ENCODE results near the gene CORO7. TPM values are rescaled to one million over a fixed set of nuclear protein-coding genes. Genes with fewer than 3 reads are reported as not detected.
A peak's percentile ranks its signal among the peaks of the same experiment; 100 is the strongest.

The CORO7 gene
- polyA plus RNA-seq, 3 donors from 2014 or later = 37.6 to 112 (median 37.8) TPM

DNA sequence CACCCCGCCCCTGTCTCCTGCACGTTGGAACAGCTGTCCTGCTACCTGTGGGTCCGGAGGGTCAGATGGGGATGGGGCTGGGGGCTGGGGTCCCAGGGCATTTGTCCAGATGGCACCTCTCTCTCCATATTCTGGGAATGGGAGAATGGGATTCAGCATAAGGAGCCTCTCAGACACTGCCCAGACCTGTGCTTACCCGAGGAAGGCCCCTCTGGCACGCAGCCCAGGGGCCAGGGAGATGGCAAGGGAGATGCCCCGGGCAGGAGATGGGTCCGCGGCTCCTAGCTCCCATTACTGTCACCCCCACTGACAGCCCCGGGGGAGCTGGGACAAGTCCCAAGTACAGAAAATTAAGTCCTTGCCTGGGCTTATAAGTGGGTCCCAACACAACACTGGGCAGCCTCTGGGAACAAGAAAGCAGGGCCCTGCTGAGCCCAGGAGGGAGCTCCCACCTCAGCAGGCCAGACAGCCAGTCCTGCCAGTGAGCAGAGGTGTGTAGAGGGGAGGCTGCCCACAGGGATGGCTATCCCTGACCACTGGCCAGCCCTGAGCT, 43.0 kb downstream of the CORO7 start:
- no peak overlapping the region for H3K27ac Mint-ChIP-seq

DNA sequence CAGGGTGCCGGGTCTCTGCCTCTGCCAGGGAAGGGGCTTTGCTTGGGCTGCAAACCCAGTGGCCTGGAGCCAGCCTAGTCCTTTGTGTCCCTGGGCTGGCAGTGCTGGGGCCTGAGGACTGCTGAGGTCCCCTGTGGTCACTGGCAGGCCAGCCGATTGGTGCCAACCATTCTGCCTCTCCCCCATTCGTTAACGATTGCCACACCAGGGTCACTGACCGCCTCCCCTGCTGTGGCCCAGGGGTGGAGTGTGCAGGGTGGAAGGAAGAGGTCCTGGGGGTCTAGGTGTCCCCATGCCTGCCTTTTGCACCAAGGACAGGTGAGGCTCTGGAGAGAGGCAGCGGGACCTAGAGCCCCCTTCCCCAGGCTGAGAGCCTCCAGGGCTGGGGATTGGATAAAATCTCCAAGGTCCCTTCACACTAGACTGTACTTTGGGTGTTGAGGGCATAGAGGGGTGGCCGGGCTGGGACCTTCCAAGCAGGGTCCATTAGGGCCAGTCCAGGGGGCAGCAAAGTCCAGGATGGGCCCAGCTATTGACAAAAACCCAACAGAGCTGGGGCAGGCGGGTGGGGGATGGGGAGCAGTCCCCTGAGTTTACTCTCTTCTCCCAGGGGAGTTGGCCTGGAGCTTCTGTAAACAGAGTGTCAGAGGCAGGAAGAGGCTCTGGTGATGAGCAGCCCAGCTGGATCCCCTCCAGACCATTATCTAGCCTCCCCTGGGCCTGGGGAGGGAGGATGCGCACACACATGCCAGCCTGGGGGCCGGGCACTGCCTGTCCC, 43.6 kb downstream of the CORO7 start:
- Mint-ChIP-seq H3K27me3 (ENCODE audit: low read depth in 3 of 3) (peaks cover 0 to 3% (median 2%) of the 10 kb centered on the region in 3 donors), H3K4me3 (peak overlapping the region in 3 of 5 donors; percentile 17 to 84 (median 73)), H3K27ac (no peak overlapping the region), H3K4me1 (peaks cover 9 to 17% of the 10 kb centered on the region in 2 donors), H3K36me3 (no peaks in the 10 kb centered on the region), H3K9me3 (no peaks in the 10 kb centered on the region)
- no peak for DNase-seq

More for the DNA sequence above, 43.0 kb downstream of the CORO7 start:
- Mint-ChIP-seq H3K36me3 (no peaks in the 10 kb centered on the region), H3K9me3 (no peaks in the 10 kb centered on the region), H3K27me3 (ENCODE audit: low read depth in 3 of 3) (peaks cover 2 to 7% (median 3%) of the 10 kb centered on the region in 3 donors), H3K4me3 (no peak overlapping the region), H3K4me1 (peaks cover 9 to 18% of the 10 kb centered on the region in 2 donors)
- DNase-seq = no peak

DNA sequence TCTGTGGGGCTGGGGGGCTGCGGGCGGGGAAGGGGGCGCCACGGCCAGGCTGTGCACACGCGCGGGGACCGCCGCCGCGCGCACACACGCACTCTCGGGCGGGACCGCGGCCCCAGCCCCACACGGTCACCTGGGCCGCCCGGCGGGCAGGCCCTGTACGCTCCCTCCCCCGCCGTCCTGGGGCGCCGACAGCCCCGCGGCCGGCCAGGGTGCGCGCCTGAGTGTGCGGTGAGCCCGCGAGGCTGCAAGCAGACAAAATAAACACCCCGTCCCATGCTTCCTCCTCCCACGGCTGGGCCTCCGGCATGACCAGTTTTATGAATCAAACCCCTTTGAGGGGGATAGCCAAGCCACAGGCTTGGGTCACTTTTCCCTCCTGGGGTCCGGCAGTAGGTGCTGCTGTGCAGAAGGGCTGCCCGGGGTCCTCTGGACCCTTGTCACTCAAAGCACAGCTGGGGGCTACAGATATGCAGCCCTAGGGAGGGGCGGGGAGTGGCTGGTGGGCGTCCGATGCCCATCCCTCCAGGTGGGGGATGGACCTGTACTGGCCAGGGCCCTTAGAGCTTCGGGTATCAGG, 44.3 kb downstream of the CORO7 start:
- H3K27me3 Mint-ChIP-seq (ENCODE audit: low read depth in 3 of 3) = peaks cover 0 to 3% (median 0%) of the 10 kb centered on the region in 3 donors
- peak in 2 of 3 donors; percentile 39 to 53 for DNase-seq
- H3K27ac Mint-ChIP-seq = peak overlapping the region in 2 of 6 donors; percentile 74 to 77
- peaks cover 9 to 22% of the 10 kb centered on the region in 2 donors for H3K4me1 Mint-ChIP-seq
- H3K4me3 Mint-ChIP-seq = peak overlapping the region; percentile 73 to 89 (median 84)
- no peaks in the 10 kb centered on the region for H3K36me3 Mint-ChIP-seq
- no peaks in the 10 kb centered on the region for H3K9me3 Mint-ChIP-seq

DNA sequence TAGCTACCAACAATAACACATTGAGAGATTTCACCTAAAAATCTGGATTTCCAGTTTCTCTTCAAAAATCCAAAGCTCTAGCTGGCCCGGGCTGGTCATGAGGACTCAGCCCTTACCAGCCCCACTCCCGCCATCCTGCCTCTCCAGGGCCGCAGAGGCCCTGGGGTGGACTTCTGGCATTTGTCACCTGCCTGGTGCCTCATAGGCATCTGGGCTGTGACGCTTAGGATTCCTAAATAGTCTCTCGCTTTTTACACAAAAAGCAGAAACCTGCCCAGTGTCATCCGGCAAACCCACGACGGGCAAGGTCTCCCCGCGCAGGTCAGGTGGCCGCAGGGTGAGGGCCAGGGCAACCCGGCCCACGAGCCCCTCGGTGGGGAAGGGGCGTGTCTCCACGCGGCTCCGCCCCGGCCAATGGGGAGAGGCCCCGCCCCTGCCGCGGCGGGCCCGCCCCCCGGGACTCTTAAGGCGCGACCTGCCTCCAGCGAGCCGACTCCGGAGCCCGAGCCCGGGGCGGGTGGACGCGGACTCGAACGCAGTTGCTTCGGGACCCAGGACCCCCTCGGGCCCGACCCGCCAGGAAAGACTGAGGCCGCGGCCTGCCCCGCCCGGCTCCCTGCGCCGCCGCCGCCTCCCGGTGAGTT, 44.9 kb downstream of the CORO7 start, which contains the start of gene VASN:
Gene VASN, plus strand, starts transcription at position 492 of the 644 bp plus-strand sequence. CDS start 9,030 bp downstream, outside the sequence.
- Mint-ChIP-seq H3K4me1 (peaks cover 9 to 22% of the 10 kb centered on the region in 2 donors), H3K27me3 (ENCODE audit: low read depth in 3 of 3) (peaks cover 0 to 3% (median 0%) of the 10 kb centered on the region in 3 donors), H3K4me3 (peak within 1 kb of the TSS; percentile 73 to 89 (median 84)), H3K9me3 (no peaks in the 10 kb centered on the region), H3K36me3 (no peaks in the 10 kb centered on the region), H3K27ac (peak within 1 kb of the TSS in 4 of 6 donors; percentile 45 to 77 (median 60))
- DNase-seq = peak; percentile 71 to 75 (median 73)

DNA sequence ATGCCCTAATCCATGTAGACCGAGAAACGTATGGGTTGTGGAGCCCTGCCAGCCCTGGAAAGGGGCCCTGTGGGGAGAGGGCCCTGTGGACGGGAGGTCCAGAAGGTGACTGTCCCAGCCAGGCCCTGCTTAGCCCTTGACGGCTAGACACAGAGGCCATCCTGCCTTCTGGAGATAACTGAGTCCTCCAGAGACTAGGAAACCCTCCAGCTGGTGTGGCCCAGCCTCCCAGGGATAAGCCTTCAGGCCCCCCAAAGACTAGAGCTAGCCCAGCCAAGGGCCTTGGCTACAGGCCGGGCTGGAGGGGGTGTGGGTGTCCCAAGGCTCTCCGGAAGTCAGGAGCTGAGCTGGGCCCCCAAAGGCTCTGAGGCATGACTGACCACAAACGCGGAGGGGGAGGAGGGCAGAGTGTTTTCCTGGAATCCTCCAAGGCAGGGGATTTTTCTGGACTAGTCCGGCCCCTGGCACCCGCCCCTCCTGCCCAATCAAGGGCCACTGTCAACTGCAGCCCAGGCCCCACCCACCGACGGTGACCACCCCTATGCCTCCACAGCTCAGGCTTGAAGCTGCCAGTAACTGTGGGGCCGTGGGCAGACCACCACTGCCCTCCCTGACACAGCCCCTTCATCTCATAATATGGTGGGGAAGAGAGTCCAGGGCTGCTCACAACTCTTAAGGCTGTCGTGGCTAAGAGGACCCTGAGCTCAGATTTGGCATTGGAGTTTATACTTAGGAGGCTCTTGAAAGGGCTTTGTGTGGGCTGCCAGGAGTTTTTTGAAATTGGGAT, 45.6 kb downstream of the CORO7 start:
- no peak for DNase-seq
- Mint-ChIP-seq H3K4me1 (peaks cover 9 to 21% of the 10 kb centered on the region in 2 donors), H3K27ac (peak overlapping the region in 1 of 6 donors; percentile 45), H3K36me3 (no peaks in the 10 kb centered on the region), H3K4me3 (peak overlapping the region in 4 of 5 donors; percentile 24 to 68 (median 42)), H3K9me3 (no peaks in the 10 kb centered on the region), H3K27me3 (ENCODE audit: low read depth in 3 of 3) (peaks cover 0 to 3% (median 0%) of the 10 kb centered on the region in 3 donors)

DNA sequence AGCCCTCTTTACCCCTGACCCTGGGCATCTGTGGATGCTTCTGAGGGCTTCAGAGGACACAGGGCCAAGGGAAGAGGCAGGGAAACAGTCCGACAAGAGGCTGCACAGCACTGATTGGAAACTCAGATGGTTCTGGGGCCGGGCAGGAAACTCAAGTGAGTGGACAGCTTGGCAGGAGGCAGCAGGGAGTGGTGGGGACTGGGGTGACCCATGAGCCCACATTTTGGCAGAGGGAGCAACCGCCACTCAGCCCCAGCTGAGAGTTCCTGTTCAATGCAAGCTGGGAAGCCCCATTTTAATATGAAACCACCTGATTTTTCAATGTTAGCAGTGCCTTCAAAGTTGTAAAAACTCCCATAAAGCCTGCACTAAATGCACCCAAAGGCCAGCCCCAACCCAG, 46.2 kb downstream of the CORO7 start:
- no peak for DNase-seq
- Mint-ChIP-seq H3K4me3 (peak overlapping the region in 1 of 5 donors; percentile 62), H3K36me3 (no peaks in the 10 kb centered on the region), H3K9me3 (no peaks in the 10 kb centered on the region), H3K4me1 (peaks cover 9 to 20% of the 10 kb centered on the region in 2 donors), H3K27me3 (ENCODE audit: low read depth in 3 of 3) (peaks cover 0 to 4% (median 0%) of the 10 kb centered on the region in 3 donors), H3K27ac (peak overlapping the region in 3 of 6 donors; percentile 43 to 78 (median 49))

DNA sequence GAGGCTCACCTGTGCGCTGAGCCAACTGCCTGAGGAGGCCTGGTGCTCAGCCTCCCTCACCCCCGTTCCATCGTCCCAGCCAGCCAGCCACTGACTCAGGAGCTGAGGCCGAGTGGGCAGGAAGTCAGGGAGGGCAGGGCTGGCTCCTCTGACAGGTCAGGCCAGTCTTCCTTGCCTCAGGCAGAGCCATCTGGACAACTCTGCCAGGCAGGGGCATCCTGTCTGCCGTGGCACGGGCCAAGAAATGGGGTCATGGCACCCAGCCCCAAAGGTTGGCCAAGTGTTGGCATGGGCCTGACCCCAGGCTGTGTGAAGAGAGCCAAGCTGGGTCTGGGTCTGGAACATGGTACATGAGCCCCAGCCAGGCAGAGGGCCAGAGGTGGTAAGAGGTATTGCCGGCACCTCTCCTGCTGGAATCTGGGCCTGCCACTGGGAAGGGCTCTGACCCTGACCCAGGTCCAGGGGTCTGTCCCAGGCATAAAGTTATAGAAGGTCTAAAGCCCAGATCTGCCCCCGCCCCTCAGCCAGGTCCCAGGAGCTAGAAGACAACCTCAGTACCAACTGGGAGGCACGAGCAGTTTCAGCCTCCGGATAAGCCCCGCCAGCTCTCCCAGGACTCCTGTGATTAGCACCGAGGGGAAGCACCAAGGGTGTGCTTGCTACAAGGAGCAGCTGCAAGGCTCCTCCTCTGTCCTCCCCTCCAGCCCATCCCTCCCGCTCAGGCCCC, 47.2 kb downstream of the CORO7 start:
- H3K9me3 Mint-ChIP-seq = no peaks in the 10 kb centered on the region
- no peak overlapping the region for H3K4me3 Mint-ChIP-seq
- no peak for DNase-seq
- H3K36me3 Mint-ChIP-seq = no peaks in the 10 kb centered on the region
- peaks cover 0 to 1% (median 0%) of the 10 kb centered on the region in 3 donors for H3K27me3 Mint-ChIP-seq (ENCODE audit: low read depth in 3 of 3)
- peak overlapping the region in 3 of 6 donors; percentile 28 to 64 (median 61) for H3K27ac Mint-ChIP-seq
- H3K4me1 Mint-ChIP-seq = peaks cover 9 to 20% of the 10 kb centered on the region in 2 donors

DNA sequence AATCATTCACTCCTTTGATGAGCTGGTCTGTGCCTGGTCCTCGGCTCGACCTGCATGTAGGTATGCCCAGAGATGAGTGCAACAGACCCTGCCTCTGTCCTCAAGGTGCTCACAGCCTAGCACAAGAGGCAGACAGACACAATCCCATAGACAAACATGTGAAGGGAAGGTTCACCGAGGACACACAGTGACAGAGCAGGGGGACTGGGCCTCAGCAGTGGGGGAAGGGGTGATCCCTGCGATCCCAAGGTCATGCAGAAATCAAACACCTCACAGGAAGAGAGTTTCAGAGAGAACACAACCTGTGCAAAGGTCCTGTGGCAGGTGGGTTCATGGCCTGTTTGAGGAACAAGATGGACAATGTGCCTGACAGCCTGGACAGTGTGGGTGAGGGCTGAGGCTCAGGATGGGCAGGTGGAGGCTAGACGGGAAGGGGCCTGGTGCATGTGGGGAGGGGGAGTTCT, 49.0 kb downstream of the CORO7 start:
- Mint-ChIP-seq H3K36me3 (no peaks in the 10 kb centered on the region), H3K27ac (peak overlapping the region in 2 of 6 donors; percentile 27 to 53), H3K4me1 (peaks cover 9 to 15% of the 10 kb centered on the region in 2 donors), H3K9me3 (no peaks in the 10 kb centered on the region), H3K27me3 (ENCODE audit: low read depth in 3 of 3) (peaks cover 0 to 1% (median 0%) of the 10 kb centered on the region in 3 donors), H3K4me3 (no peak overlapping the region)
- no peak for DNase-seq

DNA sequence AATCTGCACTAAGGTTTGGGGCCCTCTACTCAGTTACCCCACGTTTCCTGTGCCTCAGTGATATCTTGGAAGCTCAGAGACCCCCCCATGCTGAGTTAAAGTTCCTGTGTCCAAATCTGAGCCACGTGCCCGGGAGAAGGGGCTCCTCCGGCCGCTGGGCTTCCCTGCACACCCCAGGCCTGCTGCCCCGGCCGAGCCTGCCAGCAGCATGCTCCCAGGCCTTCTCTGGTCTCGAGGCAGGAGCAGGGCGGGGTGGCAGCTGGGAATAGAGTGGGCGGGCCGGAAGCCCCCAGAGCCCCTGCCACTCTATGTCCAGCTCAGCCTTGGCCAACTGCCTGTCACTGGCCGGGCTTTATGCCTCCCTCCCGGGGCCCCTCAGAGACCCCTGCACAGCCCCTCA, 50.4 kb downstream of the CORO7 start:
- no peak overlapping the region for H3K27ac Mint-ChIP-seq
- no peak overlapping the region for H3K4me3 Mint-ChIP-seq
- DNase-seq = no peak
- peaks cover 0 to 1% (median 0%) of the 10 kb centered on the region in 3 donors for H3K27me3 Mint-ChIP-seq (ENCODE audit: low read depth in 3 of 3)
- no peaks in the 10 kb centered on the region for H3K36me3 Mint-ChIP-seq
- peaks cover under 1 to 7% of the 10 kb centered on the region in 2 donors for H3K4me1 Mint-ChIP-seq
- no peaks in the 10 kb centered on the region for H3K9me3 Mint-ChIP-seq

DNA sequence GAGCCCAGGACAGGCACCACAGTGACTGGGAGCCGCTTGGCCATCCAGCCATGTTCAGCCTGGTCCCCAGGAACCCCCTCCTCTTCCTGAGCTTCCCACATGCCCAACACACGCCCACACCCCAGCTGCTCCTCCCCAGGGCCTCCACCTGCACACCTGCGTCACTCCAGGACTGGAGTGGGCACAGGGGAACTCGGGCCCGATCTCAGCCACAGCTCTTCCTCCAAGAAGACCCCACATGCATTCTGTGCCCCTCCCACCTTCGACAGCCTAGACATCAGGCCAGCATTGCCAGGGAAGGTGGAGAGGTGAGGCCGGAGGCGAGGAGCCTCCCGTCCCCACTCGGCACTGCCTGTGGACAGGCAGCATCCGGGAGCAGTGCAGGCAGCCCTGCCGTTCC, 50.8 kb downstream of the CORO7 start:
- Mint-ChIP-seq H3K9me3 (no peaks in the 10 kb centered on the region), H3K27ac (peak overlapping the region in 1 of 6 donors; percentile 35), H3K36me3 (no peaks in the 10 kb centered on the region), H3K4me3 (no peak overlapping the region), H3K27me3 (ENCODE audit: low read depth in 3 of 3) (peaks cover 0 to 1% (median 0%) of the 10 kb centered on the region in 3 donors), H3K4me1 (peaks cover 0 to 7% of the 10 kb centered on the region in 2 donors)
- DNase-seq = no peak

DNA sequence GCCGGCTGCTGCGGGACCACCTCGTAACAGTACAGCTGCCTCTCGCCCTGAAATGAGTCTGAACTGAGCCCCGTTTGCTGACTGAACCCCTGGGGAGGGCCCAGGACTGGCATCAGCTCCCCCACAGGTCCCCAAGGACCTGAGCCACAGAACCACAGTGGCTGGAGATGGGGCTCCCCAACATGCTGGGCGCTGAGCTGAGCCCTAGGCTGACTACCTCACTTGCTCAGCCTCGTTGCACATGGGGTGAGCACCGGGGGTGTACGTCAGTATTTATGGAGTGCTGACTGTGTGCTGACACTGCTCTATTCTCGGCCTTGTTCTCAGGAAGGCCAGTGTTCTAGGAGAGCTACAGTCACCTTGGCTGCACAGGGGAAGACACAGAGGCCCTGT, 51.4 kb downstream of the CORO7 start:
- no peak overlapping the region for H3K27ac Mint-ChIP-seq
- no peak overlapping the region for H3K4me3 Mint-ChIP-seq

More for the DNA sequence above, 51.4 kb downstream of the CORO7 start:
- DNase-seq = no peak
- Mint-ChIP-seq H3K36me3 (no peaks in the 10 kb centered on the region), H3K27me3 (ENCODE audit: low read depth in 3 of 3) (peaks cover 0 to 1% (median 0%) of the 10 kb centered on the region in 3 donors), H3K4me1 (peaks cover 0 to 5% of the 10 kb centered on the region in 2 donors), H3K9me3 (no peaks in the 10 kb centered on the region)
